Measurements from ENCODE around the gene NEDD8. TPM values are rescaled to one million over a fixed set of nuclear protein-coding genes. Genes with fewer than 3 reads are reported as not detected.

Gene NEDD8
- total and polyA plus RNA-seq, 2 of the 4 experiments (the other 2 are of a cell fraction), result 167 to 375 TPM

DNA sequence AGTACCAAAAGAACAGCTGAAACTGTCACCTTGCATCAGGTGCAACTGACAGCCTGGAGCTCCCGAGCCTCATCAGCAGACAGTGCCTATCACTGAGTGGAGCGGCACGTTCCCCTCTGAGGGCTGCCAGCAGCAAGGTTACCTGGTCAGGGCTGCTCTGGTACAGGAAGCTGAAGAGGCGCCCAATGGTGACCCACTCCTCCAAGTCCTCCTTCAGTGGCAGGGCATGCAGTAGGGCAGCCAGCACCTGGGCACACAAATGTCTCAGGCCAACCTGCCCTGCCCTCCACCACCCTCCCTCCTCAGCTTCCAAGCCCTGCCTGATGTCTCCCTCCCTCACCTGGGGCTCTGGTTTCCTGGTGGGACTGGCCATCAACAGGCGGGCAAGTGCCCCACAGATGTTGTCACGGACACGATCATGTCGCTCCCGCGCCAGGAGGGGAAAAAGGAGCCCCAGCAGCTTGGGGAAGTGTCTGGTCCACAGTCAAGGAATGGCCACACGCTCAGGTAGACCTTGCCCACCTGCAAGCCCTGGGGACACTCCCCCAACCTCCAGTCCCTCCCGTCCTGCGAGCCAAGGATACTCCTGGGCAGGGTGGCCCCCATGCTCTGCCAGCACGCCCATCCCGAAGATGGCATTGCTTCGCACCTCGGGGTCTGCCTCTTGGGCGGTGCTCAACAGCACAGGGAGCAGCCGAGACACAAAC, 50.6 kb downstream of the NEDD8 start:
- Histone ChIP-seq H2BK20ac (ENCODE audit: low read depth, low read length) (no peak overlapping the region), H2AK9ac (replicated peaks; ENCODE audit: low read depth, low read length, poor library complexity) (peak overlapping the region; percentile 28), H3K27me3 (ENCODE audit: control insufficient read depth, insufficient read depth, low read length) (no peaks in the 10 kb centered on the region), H3K79me1 (ENCODE audit: low read depth in 1 of 2, low read length in 2 of 2) (peaks cover 0 to 18% of the 10 kb centered on the region in 2 experiments; a peak in 3 of 4 replicates), H3K14ac (replicated peaks; ENCODE audit: low read depth, low read length) (no peak overlapping the region), H3K4ac (ENCODE audit: low read depth, low read length) (no peak overlapping the region), H3K9me3 (ENCODE audit: control insufficient read depth, insufficient read depth, low read length) (no peaks in the 10 kb centered on the region), H2AFZ (replicated peaks; ENCODE audit: low read length, poor library complexity) (peak overlapping the region; percentile 1), H4K91ac (ENCODE audit: insufficient read depth, low read depth, low read length) (no peak overlapping the region), H2BK15ac (ENCODE audit: low read depth, low read length) (no peak overlapping the region), H3K18ac (ENCODE audit: low read depth, low read length) (no peak overlapping the region), H3K36me3 (ENCODE audit: control insufficient read depth, insufficient read depth, low read length) (peaks cover 86% of the 10 kb centered on the region), H3K27ac (ENCODE audit: insufficient read depth, low read length) (no peak overlapping the region), H4K20me1 (ENCODE audit: insufficient read depth, low read length) (no peaks in the 10 kb centered on the region), H3K4me3 (ENCODE audit: insufficient read depth, low read depth, low read length) (no peak overlapping the region), H3K4me1 (ENCODE audit: control insufficient read depth, insufficient read depth, low read length) (peaks cover 2% of the 10 kb centered on the region; the same call in 1 of the 2 replicates), H3K56ac (ENCODE audit: extremely low read depth, insufficient read depth, low read length) (no peak overlapping the region), H3K9ac (ENCODE audit: low read depth, low read length) (no peak overlapping the region), H2BK5ac (ENCODE audit: low read depth, low read length, poor library complexity, severe bottlenecking) (no peak overlapping the region), H3K4me2 (ENCODE audit: low read depth, low read length) (no peak overlapping the region), H3K9me1 (ENCODE audit: insufficient read depth, low read length) (no peaks in the 10 kb centered on the region; the same call in 1 of the 2 replicates), H4K8ac (ENCODE audit: low read depth in 2 of 2, low read length in 2 of 2) (no peak overlapping the region), H2BK120ac (ENCODE audit: low read depth, low read length) (no peak overlapping the region), H3K23ac (ENCODE audit: low read depth, low read length) (no peak overlapping the region), H4K5ac (ENCODE audit: low read depth, low read length) (no peak overlapping the region), H2AK5ac (ENCODE audit: low read depth, low read length) (no peak overlapping the region)
- in situ Hi-C loops (cut with MboI; ENCODE audit: low sequenced_read_pairs), result no loop called here
- dilution Hi-C loops (cut with HindIII; ENCODE audit: low sequenced_read_pairs, unreplicated experiment), result no loop called here
- no peak for ATAC-seq (ENCODE audit: low read depth)
- BruUV-seq (replicated peaks), result no TSS peak
- no peak for DNase-seq
- TF ChIP-seq MAFK (IDR thresholded peaks at IDR 0.05; ENCODE audit: low read depth, low read length), result no peak
- no peak for TF ChIP-seq NFE2L2 (IDR thresholded peaks at IDR 0.05; ENCODE audit: low read depth, low read length)
- no peak for TF ChIP-seq CTCF (conservative IDR thresholded peaks at IDR 0.05; ENCODE audit: low read depth, low read length)
- no peak for TF ChIP-seq FOS (IDR thresholded peaks at IDR 0.05; ENCODE audit: low read depth, low read length)
- TF ChIP-seq RAD21 (IDR thresholded peaks at IDR 0.05; ENCODE audit: low read length), result no peak
- TF ChIP-seq MAZ (IDR thresholded peaks at IDR 0.05; ENCODE audit: borderline replicate concordance, low read depth, low read length), result no peak
- no peak for TF ChIP-seq RFX5 (IDR thresholded peaks at IDR 0.05; ENCODE audit: low read depth, low read length)
- TF ChIP-seq MXI1 (IDR thresholded peaks at IDR 0.05; ENCODE audit: borderline replicate concordance, low read depth, low read length), result no peak
- TF ChIP-seq RCOR1 (IDR thresholded peaks at IDR 0.05; ENCODE audit: insufficient replicate concordance, low read length), result no peak
- no peak for TF ChIP-seq POLR2A (IDR thresholded peaks at IDR 0.05; ENCODE audit: low read depth, low read length)
- TF ChIP-seq USF2 (IDR thresholded peaks at IDR 0.05; ENCODE audit: low read depth, low read length), result no peak
- no peak for TF ChIP-seq CEBPB (IDR thresholded peaks at IDR 0.05; ENCODE audit: low read depth, low read length)
- TF ChIP-seq SMC3 (IDR thresholded peaks at IDR 0.05; ENCODE audit: low read depth, low read length), result no peak
- no peak for TF ChIP-seq BHLHE40 (IDR thresholded peaks at IDR 0.05; ENCODE audit: low read depth, low read length)
- POLR2A ChIA-PET (ENCODE audit: unreplicated experiment), result no interaction called here
- CTCF ChIA-PET, result no interaction called here
- intact Hi-C loops (cut with micrococcal nuclease), result no loop called here
- WGBS, 2 experiments (ENCODE audit: extremely low coverage in 2 of 2, insufficient read length in 1 of 2), result 99% methylated on average over 7 of the region's 19 CpGs; no CpG with 5 or more reads in 1 of the 2 experiments

All from IMR-90 (cell line).